GM10266 (cell line): ENCODE measurements around the gene BAIAP2.
"Not testable (repeated sequence)": the region's sequence is repeated elsewhere in the genome, so short reads cannot be mapped to it uniquely, and the experiment has no call there.

Source experiments
- DNase-seq: peaks from one replicate; pipeline ENCODE4 v3.0.0; 2012; ENCODE audit errors: extremely low spot score
- CTCF ChIP-seq: IDR thresholded peaks from 2 replicates; pipeline ENCODE4 v1.5.1; 2012; ENCODE audit warnings: mild to moderate bottlenecking, low read depth; ENCODE audit not compliant: control insufficient read depth, insufficient read depth; ENCODE audit errors: missing control alignments

Gene BAIAP2

DNA sequence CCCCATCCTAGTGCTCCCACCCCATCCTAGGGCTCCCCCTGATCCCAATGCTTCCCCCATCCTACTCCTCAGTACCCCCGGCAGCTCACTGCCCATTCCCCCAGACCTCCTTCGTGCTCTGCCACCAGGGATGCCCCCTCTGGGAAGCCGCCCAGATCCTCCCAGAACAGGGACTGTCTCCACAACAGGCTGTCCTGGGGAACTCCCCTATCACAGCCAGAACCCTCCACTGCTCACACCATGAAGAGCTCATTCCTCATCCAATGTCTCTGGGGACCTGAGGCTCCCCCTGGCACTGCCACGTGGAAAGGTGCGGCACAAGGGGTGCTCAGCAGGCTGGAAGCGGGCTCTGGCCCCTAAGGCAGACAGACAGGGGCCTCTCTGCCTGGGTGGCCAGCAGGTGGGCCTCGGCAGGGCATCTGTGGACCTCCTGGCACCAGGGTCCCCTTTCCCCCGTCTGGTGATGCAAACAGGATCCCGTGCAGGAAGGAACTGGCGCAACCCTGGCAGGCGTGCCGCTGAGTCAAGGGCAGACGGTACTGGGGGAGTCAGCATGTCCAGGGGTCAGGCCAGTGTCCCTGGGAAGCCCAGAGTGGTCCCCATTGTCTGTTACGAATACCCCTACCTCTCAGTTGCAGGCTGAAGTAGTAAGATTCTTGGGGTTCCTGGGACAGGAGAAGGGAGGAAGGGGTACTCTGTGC lies 115.6 kb downstream of the BAIAP2 start:
- no peak for TF ChIP-seq CTCF
- no peak for DNase-seq

DNA sequence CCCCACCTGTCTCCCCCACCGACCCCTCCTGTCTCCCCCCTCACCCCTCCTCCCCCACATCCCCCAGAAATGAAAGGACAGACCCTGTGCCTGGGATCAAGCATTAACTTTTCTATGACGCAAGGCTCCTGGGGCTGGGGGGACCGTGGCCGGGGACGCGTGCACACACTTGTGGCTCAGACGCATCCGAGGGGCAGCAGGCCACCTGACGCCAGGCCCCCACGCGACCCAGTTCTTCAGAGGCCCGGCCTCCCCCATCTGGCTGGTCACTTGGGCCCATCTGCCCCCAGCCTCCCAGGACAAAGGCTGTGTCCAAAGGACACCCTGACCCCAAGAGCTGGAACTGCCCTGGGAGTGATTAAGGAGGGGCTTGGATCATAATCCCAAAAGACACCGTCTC lies 116.3 kb downstream of the BAIAP2 start:
- DNase-seq, result no peak
- TF ChIP-seq CTCF, result no peak

- no peak for TF ChIP-seq CTCF
- no peak for DNase-seq
These were observed 117.4 kb downstream of the BAIAP2 start for GRCh38 chr17:81152288-81152828.

DNA sequence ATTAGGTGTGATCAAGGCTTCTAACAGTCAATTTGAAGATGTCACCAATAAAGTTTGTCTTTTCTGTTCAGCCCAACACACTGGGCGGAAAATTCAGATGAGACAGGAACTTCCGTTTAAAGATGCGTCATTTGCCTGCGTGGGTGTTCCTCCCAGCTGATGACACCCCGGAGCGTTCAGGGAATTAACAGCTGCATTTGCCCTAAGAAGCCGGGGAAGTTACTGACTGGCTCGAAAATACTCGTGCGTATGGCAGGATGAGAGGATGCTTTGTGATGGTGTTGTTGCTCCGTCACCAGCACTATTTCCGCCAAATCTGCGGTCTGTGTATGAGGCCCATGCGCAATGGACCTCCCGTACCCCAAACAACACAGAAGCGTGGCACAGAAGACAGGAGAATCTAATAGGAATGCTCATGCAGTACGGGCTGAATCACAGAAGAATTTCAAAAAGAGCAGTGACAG lies 118.4 kb downstream of the BAIAP2 start:
- TF ChIP-seq CTCF, result no peak
- no peak for DNase-seq

DNA sequence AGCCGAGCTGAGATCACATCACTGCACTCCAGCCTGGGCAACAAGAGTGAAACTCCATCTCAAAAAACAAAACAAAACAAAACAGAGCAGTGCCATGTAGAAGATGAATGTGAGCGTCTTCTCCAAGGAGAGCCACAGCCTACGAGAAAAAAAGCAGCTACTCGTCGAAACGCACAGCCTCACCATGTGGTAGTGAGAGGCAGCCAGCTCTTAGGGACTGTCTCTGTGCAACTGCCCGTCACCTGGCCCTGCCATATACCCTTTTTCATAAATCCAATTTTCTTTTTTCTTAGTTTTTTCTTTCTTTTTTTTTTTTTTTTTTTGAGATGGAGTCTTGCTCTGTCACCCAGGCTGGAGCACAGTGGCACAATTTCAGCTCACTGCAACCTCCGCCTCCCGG lies 119.1 kb downstream of the BAIAP2 start:
- not testable (repeated sequence) for DNase-seq

- TF ChIP-seq CTCF, result no peak
- DNase-seq, result no peak
These were observed 120.0 kb downstream of the BAIAP2 start for GRCh38 chr17:81154961-81155360.

GRCh38 chr17:81156866-81157805 lies 122.2 kb downstream of the BAIAP2 start:
- no peak for TF ChIP-seq CTCF
- DNase-seq, result no peak
